Endometrium (tissue), 2 donors: ENCODE data around the gene TXNDC2.
A peak's percentile ranks its signal among the peaks of the same experiment; 100 is the strongest.
"Not testable (repeated sequence)": the region's sequence is repeated elsewhere in the genome, so short reads cannot be mapped to it uniquely, and the experiment has no call there.

Experiments used
- FAIRE-seq: peaks from 2 replicates; lab custom pipeline; 2012; peaks lifted over from hg19 to GRCh38; lab: Jason Lieb, UNC
- donor health status: control.
- donor health status: control.

TXNDC2 gene

GRCh38 chr18:9885170-9886004 lies at the start of gene TXNDC2:
Gene TXNDC2 (plus strand): TSS chr18:9885973. CDS start chr18:9886681, 708 bp downstream.
- no peak for FAIRE-seq

- no peak for FAIRE-seq
Measured at GRCh38 chr18:9838144-9838877, 47.5 kb upstream of the TXNDC2 start.

GRCh38 chr18:9839211-9839610 lies 46.6 kb upstream of the TXNDC2 start:
- FAIRE-seq = no peak

GRCh38 chr18:9839853-9840252 lies 45.9 kb upstream of the TXNDC2 start:
- no peak for FAIRE-seq

- FAIRE-seq = no peak
Measured at GRCh38 chr18:9841752-9842151, 44.0 kb upstream of the TXNDC2 start.

GRCh38 chr18:9842448-9842847 lies 43.3 kb upstream of the TXNDC2 start:
- no peak for FAIRE-seq

- no peak for FAIRE-seq
Measured at GRCh38 chr18:9845256-9845655, 40.5 kb upstream of the TXNDC2 start.

- no peak for FAIRE-seq
Measured at GRCh38 chr18:9846162-9846925, 39.4 kb upstream of the TXNDC2 start.

- FAIRE-seq = no peak
Measured at GRCh38 chr18:9848170-9848879, 37.4 kb upstream of the TXNDC2 start.

- no peak for FAIRE-seq
Measured at GRCh38 chr18:9849407-9850283, 36.1 kb upstream of the TXNDC2 start.

- FAIRE-seq = no peak
Measured at GRCh38 chr18:9850309-9850708, 35.5 kb upstream of the TXNDC2 start.

- FAIRE-seq = no peak
Measured at GRCh38 chr18:9851511-9851910, 34.3 kb upstream of the TXNDC2 start.

- peak; percentile 4 for FAIRE-seq
Measured at GRCh38 chr18:9852266-9853081, 33.3 kb upstream of the TXNDC2 start.

- peak; percentile 4 for FAIRE-seq
Measured at GRCh38 chr18:9854801-9855676, 30.7 kb upstream of the TXNDC2 start.

GRCh38 chr18:9855681-9856080 lies 30.1 kb upstream of the TXNDC2 start:
- no peak for FAIRE-seq

GRCh38 chr18:9856092-9856491 lies 29.7 kb upstream of the TXNDC2 start:
- no peak for FAIRE-seq

GRCh38 chr18:9857479-9857998 lies 28.2 kb upstream of the TXNDC2 start:
- not testable (repeated sequence) for FAIRE-seq

GRCh38 chr18:9858642-9859041 lies 27.1 kb upstream of the TXNDC2 start:
- no peak for FAIRE-seq

- no peak for FAIRE-seq
Measured at GRCh38 chr18:9859232-9859631, 26.5 kb upstream of the TXNDC2 start.
